Measurements from ENCODE around the gene CIAO3. TPM values are rescaled to one million over a fixed set of nuclear protein-coding genes. Genes with fewer than 3 reads are reported as not detected.

Gene CIAO3
- total RNA-seq, 1 donor: 37.1 TPM

DNA sequence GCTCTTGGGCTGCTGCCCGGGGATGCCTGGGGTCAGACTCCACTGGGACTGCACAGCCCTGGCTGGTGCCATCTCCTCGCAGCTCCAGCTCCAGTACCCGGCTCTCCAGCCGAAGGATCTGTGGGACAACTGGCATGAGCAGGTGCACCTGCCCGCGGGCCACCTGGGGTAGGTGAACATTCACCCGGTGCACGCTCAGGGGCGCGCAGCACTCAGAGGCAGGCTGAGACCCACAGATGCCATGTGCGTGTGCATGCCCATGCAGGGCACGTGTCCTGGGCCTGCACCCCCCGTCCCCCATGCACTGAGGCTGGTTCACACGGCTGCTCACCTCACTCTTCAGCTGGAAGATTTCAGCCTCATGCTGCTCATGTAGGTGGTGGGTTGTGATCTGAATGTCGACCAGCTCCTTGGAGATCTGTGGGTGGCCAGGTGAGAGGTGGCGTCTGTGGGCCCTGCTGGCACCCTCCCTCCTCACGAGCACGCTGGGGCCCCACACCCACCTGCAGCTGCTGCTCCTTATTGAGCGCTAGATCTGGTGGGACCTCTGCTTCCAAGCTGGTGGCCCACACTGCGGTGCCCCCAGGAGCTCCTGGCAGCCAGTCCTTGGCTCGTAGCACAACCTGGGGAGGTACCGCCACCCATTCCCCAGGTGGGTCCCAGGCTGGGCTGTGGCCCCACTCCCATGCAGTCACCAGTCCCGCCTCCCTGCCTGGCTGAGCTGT is 15.2 kb downstream of the CIAO3 start:
- H3K4me3 ChIP-seq (ENCODE audit: low read depth, low read length): no peak overlapping the region
- DNase-seq (ENCODE audit: low read depth): no peak
- TF ChIP-seq, protein P1, sequence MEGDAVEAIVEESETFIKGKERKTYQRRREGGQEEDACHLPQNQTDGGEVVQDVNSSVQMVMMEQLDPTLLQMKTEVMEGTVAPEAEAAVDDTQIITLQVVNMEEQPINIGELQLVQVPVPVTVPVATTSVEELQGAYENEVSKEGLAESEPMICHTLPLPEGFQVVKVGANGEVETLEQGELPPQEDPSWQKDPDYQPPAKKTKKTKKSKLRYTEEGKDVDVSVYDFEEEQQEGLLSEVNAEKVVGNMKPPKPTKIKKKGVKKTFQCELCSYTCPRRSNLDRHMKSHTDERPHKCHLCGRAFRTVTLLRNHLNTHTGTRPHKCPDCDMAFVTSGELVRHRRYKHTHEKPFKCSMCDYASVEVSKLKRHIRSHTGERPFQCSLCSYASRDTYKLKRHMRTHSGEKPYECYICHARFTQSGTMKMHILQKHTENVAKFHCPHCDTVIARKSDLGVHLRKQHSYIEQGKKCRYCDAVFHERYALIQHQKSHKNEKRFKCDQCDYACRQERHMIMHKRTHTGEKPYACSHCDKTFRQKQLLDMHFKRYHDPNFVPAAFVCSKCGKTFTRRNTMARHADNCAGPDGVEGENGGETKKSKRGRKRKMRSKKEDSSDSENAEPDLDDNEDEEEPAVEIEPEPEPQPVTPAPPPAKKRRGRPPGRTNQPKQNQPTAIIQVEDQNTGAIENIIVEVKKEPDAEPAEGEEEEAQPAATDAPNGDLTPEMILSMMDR (IDR thresholded peaks at IDR 0.05; ENCODE audit: insufficient read depth, low read depth, low read length): no peak

DNA sequence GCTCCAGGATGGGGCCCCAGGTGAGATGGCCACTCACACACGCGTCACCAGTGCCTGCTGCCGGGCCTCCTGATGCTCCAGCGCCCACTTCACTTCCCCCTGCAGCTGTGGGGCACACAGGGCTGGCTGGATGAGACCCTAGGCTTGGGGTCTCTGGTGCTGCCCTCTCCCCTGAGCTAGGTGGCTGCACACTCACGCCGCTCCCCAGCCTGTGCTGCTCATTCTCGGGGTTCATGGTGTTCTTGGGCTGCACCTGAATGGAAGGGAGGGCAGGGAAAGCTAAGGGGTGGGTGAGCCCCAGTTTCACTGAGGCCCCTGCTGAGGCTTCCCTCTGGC is 15.8 kb downstream of the CIAO3 start:
- TF ChIP-seq, protein P1 (IDR thresholded peaks at IDR 0.05; ENCODE audit: insufficient read depth, low read depth, low read length): no peak
- H3K4me3 ChIP-seq (ENCODE audit: low read depth, low read length): no peak overlapping the region

DNA sequence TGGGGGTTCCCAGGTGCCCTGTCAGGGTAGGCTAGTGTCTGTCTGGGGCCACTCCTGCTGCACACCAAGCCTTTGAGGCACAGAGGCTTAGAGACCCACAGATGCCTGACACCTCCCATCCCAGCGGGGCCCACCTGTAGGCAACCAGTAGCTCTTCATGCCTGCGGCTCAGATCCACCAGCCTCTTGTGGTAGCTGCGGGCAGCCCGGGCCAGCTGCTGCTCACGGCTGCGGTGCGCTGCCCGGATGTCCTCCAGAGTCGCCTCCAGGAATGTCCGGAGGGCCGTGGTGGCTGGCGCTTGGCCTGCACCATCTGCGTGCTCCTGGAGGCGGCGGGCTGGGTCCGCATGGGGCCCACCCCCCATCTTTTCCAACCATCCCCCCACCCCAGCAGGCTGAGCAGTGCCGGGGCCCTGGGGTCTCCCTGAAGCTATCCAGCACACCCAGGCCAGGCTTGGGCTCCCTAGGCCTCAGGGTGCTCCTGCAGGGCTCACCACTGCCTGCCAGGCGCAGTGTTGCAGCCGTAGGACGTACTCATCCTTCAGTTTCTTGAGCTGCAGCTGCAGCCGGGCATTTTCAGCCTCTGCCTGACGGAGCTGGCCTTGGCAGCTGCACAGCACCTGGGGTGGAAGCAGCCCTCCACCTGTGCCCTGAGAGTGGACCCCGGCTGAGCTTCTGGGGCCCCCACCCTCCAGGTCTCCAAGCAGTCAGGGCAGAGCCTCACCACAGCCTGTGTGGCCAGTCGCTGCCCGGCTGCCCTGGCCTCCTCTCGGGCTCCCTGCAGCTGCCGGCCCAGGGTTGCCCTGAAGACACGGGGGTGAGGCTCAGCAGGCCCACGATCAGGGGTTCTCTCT is 16.4 kb downstream of the CIAO3 start:
- DNase-seq (ENCODE audit: low read depth): no peak
- TF ChIP-seq, protein P1 (IDR thresholded peaks at IDR 0.05; ENCODE audit: insufficient read depth, low read depth, low read length): no peak
- no peak overlapping the region for H3K4me3 ChIP-seq (ENCODE audit: low read depth, low read length)

More for the DNA sequence above, 15.8 kb downstream of the CIAO3 start:
- no peak for DNase-seq (ENCODE audit: low read depth)

DNA sequence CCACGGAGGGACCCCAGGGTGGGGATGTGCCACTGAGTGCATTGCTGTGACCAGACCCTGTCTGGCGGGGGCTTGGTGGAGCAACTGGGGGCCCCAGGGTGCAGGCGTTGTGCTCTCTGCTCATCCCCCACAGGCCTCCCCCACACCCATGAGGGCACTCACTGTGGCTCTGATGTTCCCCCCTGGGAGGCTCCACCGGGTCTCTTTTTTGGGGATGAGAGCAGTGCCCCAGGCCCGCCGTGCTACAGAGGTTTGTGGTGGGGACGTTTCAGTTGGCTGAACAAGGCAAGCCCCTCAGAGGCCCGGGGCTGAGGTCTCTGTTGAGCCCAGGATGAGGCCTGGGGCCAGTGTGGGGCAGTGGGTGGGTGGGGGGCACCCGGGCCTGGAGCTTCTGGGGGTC is 17.1 kb downstream of the CIAO3 start:
- no peak for DNase-seq (ENCODE audit: low read depth)
- TF ChIP-seq, protein P1 (IDR thresholded peaks at IDR 0.05; ENCODE audit: insufficient read depth, low read depth, low read length): no peak
- H3K4me3 ChIP-seq (ENCODE audit: low read depth, low read length): no peak overlapping the region

DNA sequence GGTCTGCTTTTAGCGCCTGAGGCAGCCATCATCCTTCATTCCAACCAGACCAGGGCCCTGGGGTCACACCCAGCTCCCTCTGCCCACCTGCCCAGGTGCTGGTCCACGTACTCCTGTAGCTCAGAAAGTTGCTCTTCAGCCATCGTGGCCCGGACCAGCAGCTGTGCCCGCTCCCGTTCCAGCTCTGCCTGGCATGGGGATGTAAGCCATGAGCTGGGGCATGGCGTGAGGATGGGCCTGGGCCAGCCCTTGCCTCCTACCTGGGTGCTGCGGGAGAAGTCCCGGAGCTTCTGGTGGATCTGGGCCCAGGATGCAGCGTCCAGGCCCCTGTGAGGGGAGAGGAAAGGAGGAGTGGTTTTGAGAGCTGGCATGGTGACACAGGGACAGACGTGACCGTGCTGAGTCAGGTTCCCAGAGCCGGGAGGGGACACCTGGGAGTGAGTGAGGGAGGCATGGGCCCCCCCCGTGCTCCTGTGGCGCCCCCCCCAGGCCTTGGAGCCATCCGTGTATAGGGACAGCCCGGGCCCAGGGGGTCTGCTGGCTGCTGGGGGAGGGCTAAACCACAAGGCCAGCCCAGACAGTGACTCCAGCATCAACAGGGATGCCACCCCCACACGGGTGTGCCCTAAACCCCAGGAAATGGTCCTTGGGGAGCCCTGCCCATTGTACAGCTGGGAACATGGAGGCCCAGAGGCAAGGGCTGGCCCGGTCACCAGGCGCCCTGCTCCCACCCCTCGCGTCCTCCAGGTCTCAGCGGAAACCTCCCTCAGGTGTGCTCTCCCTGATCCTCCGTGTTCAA is 17.8 kb downstream of the CIAO3 start:
- TF ChIP-seq, protein P1 (IDR thresholded peaks at IDR 0.05; ENCODE audit: insufficient read depth, low read depth, low read length): no peak
- H3K4me3 ChIP-seq (ENCODE audit: low read depth, low read length): no peak overlapping the region
- no peak for DNase-seq (ENCODE audit: low read depth)

DNA sequence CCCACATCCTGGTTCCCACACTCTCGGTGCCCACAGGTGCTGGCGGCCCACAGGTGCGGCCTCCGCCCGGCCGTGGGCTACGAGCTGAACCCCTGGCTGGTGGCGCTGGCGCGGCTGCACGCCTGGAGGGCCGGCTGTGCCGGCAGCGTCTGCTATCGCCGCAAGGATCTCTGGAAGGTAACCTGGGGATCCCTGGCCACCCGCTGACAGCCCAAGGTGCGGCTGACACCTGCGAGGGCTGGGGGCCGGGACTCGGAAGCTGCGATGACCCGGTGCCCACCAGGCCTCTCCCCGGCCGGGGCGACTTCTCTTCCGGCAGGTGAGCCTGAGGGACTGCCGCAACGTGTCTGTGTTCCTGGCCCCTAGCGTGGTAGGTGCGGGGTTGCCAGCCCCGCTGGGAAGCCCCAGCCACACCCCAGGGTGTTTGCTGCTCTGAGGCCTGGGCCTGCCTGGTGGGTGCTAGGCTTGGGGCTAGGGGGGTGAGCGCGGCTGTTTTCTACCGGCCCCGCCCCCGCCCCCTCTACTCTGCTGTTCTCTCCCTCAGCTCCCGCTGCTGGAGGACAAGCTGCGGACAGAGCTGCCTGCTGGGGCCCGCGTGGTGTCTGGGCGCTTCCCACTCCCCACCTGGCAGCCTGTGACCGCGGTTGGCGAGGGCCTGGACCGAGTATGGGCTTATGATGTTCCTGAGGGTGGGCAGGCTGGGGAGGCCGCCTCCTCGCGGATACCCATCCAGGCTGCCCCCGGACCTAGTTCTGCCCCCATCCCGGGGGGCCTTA is 18.8 kb downstream of the CIAO3 start:
- TF ChIP-seq, protein P1 (IDR thresholded peaks at IDR 0.05; ENCODE audit: insufficient read depth, low read depth, low read length): no peak
- DNase-seq (ENCODE audit: low read depth): no peak
- peak overlapping the region; percentile 71 for H3K4me3 ChIP-seq (ENCODE audit: low read depth, low read length)

Data from fibroblast of villous mesenchyme (primary cell).